ENCODE data around the gene COMTD1.

Gene COMTD1

GRCh38 chr10:75236178-75236825 is 545 bp upstream of the COMTD1 start:
- no peak for DNase-seq (ENCODE audit: extremely low read depth, low read depth)
- TF ChIP-seq, protein P1, sequence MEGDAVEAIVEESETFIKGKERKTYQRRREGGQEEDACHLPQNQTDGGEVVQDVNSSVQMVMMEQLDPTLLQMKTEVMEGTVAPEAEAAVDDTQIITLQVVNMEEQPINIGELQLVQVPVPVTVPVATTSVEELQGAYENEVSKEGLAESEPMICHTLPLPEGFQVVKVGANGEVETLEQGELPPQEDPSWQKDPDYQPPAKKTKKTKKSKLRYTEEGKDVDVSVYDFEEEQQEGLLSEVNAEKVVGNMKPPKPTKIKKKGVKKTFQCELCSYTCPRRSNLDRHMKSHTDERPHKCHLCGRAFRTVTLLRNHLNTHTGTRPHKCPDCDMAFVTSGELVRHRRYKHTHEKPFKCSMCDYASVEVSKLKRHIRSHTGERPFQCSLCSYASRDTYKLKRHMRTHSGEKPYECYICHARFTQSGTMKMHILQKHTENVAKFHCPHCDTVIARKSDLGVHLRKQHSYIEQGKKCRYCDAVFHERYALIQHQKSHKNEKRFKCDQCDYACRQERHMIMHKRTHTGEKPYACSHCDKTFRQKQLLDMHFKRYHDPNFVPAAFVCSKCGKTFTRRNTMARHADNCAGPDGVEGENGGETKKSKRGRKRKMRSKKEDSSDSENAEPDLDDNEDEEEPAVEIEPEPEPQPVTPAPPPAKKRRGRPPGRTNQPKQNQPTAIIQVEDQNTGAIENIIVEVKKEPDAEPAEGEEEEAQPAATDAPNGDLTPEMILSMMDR (IDR thresholded peaks at IDR 0.05; ENCODE audit: low read depth, low read length) = no peak

DNA sequence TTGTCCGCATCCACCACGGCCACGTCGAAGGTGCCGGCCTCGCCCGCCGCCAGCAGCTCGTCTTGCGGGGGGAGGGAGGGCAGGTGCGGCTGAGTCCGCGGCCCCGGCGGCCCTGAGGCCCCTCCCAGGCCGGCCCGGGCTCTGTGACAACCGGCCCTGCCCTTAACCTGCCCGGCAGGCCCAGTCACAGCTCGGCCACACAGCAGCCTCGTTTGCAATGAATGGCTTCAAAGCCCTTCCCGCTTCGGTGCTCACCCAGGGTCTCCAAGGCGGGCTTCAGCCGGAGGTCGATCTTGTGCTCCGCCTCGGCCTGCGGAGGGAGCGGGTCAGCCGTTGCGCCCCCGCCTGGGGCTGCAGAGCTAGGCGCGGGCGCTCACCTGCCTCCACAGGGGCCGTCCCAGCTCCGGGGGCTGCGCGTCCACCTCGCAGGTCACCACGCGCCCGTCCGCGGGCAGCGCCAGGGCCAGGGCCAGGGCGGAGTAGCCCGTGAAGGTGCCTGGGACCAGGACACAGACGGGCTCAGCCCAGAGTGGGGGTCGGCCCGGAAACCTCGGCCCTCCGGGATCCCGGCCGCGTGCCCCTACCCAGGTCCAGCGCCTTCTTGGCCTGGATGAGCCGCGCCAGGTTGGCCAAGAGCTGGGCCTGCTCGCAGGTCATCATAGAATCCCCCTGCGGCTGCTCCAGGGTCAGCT is 928 bp downstream of the COMTD1 start:
- TF ChIP-seq, protein P1 (IDR thresholded peaks at IDR 0.05; ENCODE audit: low read depth, low read length) = no peak
- no peak for DNase-seq (ENCODE audit: extremely low read depth, low read depth)

DNA sequence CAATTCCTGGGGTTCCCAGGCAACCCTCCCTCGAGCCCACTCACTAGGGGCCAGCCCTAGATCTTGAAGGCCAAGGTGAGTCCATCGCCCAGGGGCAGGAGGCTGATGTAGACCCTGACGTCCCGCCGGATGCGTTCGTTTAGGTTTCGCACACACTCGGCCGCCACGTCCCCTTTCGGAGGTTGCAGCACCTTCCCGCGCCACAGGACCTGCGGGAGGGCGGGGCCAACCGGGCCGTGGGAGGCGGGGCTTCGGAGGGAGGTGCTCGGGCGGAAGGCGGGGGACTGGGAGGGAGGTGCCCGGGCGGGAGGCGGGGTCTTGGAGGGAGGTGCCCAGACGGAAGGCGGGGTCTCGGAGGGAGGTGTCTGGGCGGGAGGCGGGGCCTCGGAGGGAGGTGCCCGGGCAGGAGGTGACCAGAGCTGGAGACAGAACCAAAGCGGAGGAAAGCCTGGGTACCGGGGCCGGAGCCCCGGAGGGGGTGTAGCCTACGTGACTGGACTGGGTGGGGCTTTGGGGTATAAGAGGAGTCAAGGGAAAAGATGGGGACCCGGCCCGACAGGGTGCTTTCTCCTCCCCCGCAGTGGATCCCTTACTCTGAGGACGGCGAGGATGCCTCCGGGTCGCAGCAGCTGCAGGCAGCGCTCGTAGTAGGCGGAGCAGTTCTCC is 1.6 kb downstream of the COMTD1 start:
- TF ChIP-seq, protein P1 (IDR thresholded peaks at IDR 0.05; ENCODE audit: low read depth, low read length) = no peak
- DNase-seq (ENCODE audit: extremely low read depth, low read depth) = peak; percentile 59

GRCh38 chr10:75233444-75234016 is 2.2 kb downstream of the COMTD1 start:
- no peak for DNase-seq (ENCODE audit: extremely low read depth, low read depth)
- TF ChIP-seq, protein P1 (IDR thresholded peaks at IDR 0.05; ENCODE audit: low read depth, low read length) = no peak

GRCh38 chr10:75231672-75232581 is 3.8 kb downstream of the COMTD1 start:
- DNase-seq (ENCODE audit: extremely low read depth, low read depth) = no peak
- TF ChIP-seq, protein P1 (IDR thresholded peaks at IDR 0.05; ENCODE audit: low read depth, low read length) = no peak

DNA sequence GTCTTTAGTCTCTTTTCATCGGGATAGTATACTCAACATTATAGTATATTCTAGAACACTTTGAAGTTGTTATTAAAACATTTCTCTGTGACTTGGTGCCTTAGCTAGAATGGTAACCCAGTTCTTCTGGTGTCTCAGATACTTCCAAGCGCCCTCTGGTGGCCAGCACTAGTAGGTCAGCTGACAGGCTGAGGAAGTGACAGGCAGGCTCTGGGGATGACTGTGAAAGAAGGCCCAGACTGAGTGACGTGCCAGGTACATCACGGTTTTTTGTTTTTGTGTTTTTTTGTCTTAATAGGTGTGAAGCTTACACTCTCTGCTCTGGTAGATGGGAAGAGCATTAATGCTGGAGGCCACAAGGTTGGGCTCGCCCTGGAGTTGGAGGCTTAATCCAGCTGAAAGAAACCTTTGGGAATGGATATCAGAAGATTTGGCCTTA is 5.1 kb downstream of the COMTD1 start:
- TF ChIP-seq, protein P1 (IDR thresholded peaks at IDR 0.05; ENCODE audit: low read depth, low read length) = peak; percentile 94
- DNase-seq (ENCODE audit: extremely low read depth, low read depth) = peak; percentile 59

All from AG09319 (cell line).